ENCODE data around the gene SLC43A2.
"Not testable (repeated sequence)": the region's sequence is repeated elsewhere in the genome, so short reads cannot be mapped to it uniquely, and the experiment has no call there.

SLC43A2 gene

DNA sequence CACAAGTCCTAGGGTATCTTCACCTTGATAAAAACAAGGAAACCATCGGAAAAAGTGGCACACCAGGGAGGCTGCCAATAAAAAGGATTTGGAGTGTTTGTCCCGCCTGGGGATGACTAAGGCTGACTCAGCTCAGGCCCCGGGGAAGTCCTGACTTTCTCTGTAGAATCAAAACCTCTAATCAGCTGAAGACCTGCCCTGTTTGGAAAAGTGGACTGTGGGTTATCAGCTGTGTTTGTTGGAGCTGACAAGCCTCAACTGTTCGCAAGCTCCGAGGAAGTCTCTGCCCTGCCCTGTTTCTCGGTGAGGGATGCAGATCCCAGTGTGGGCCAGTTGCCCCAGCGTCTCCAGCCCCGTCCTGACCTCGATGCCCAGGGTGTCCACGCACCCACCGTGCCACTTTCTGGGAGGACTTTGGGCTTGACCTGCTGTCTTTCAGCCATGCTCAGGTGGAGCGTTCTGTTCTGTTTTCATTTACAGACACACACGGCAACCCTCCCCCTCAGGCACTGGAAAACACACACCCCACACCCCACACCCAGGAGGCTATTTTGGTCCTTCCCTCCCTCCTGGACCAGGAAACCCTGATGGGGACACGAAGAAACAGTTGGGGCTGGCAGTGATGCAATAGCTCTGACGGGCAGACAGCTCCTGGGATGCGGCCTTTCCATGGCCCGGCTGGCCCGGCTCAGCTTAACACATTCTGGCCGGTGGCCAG is 38.4 kb downstream of the SLC43A2 start:
- DNase-seq (ENCODE audit: low read depth in 1 of 2, low spot score in 1 of 2) = no peak

DNA sequence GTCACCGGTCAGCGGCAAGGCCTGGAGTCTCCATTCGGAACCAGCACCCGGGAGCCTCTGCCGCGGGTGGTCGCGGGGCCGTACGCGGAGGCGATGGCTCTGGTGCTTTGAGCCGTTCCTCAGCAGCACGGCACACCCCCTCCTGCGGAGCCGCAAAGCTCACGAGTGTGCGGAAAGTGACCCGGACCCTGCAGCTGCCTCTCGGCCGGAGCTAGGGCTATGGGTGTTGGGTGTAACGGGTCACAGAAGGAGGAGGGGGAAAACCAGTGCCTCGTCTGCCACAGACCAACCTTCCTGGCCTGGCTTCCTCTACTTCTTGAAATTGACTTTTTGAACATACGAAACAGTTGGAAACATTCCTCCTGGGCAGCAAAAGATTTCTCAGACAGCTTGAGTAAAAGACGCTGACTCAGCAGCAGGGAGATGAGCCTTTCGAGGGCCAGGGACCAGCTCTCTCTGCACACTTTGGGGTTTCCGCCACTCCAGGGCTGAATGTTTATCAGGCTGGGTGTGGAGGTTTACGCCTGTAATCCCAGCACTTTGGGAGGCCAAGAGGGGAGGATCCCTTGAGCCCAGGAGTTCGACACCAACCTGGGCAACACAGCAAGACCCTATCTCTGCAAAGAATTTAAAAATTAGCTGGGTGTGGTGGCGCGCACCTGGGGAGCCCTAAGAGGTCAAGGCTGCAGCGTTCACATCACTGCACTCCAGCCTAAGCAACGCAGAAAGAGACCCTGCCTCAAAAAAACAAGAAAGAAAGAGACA is 39.6 kb downstream of the SLC43A2 start:
- no peak for DNase-seq (ENCODE audit: low read depth in 1 of 2, low spot score in 1 of 2)

DNA sequence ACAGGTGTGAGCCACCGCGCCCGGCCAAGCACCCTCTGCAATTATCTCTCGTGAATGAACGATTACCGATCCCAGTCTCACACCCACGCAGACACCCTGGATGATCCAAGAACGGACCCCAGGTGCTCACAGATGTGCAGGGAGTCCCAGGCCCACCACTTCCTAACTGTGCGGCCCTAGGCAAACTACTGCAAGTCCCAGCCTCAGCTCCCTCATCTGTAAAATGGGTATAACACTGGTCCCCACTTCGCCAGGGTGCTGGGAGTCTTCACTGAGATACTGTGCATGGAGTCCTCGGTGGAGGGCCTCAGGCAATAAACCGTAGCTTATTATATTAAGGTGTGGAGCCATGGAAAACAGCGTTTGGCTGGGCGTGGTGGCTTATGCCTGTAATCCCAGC is 44.5 kb downstream of the SLC43A2 start:
- DNase-seq (ENCODE audit: low read depth in 1 of 2, low spot score in 1 of 2) = no peak

DNA sequence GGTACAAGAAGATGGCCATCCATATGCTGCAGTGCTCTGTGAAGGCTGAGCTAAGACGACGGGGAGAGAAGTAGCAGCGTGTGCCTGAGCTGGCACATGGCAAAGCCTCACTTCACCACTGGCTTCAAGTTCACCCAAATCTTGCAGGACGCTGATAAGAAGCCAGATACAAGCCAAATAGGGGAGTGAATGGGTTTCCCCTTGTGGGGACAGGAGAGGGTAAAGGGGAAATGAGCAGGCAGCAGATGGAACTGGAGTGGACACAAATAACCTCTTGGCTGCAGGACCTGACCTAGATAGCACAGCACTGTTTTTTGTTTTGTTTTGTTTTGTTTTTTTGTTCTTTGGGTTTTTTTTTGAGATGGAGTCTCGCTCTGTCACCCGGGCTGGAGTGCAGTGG is 45.1 kb downstream of the SLC43A2 start:
- no peak for DNase-seq (ENCODE audit: low read depth in 1 of 2, low spot score in 1 of 2)

DNA sequence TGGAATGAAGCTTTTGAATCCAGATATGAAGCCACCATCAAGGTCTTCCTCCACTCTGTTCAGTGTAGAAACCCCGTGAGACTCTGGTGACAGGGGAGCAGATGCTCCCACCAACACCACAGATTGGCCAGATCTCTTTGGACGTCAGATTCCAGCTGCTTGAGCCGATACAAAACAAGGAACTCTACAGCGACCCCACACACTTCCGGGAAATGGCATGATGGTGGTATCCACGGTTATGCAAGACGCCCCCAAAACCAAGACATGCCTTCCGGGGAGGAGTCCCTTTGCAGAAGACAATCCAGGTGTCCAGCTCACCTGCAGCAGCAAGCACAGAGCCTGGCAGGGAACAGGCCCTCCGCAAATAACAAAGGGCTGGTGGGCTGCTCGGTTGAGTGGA is 46.3 kb downstream of the SLC43A2 start:
- DNase-seq (ENCODE audit: low read depth in 1 of 2, low spot score in 1 of 2) = no peak

DNA sequence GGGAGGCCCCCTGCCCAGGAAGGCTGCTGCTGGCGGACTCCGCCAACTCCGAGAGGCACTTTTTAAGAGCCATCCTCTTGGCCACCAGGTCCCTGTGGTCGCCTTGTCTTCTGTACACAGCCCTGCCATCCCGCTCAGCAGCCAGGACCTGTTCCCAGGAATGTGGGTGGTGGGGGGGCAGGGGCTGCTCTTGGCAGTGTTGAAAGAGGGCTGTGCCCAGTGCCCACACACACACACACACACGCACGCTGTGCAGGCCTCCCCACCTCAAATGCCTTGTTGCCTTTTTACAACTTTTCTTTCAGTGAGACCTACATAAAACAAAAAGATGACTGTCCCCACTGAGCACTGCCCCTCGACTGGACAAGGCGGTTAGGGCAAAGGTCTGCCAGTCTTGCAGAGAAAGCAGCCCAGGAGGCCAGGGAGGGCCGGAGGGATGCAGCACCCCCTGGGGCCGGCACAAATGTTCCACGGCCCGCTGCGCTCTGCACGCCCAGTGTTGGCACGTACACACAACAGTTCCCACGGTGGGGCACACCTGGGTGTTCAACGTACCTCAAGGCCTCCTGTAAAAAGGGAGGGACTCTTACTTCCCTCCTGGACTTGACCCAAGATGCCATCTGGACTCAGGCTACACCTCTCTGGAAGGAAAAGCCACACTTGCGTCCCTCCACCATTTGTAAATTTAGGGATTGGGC is 47.5 kb downstream of the SLC43A2 start:
- no peak for DNase-seq (ENCODE audit: low read depth in 1 of 2, low spot score in 1 of 2)

DNA sequence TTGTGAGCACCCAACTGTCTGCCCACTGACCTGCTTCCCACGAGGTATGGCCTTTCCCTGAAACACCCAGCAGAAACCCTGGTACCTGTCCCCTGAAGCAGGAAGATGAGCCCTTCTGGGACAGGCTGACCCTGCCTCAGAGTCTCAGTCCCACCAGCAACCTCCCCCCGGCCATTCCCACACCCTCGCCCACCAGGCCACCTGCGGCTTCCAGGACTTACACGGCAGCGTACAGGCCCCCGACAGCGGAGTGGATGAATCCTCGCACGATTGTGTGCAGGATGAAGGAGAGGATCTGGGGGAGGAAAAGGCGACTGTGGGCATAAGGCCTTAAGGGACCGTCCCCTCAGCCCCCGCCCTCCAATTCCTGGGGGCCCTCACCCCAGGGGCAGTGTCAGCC is 50.6 kb downstream of the SLC43A2 start:
- no peak for DNase-seq (ENCODE audit: low read depth in 1 of 2, low spot score in 1 of 2)

DNA sequence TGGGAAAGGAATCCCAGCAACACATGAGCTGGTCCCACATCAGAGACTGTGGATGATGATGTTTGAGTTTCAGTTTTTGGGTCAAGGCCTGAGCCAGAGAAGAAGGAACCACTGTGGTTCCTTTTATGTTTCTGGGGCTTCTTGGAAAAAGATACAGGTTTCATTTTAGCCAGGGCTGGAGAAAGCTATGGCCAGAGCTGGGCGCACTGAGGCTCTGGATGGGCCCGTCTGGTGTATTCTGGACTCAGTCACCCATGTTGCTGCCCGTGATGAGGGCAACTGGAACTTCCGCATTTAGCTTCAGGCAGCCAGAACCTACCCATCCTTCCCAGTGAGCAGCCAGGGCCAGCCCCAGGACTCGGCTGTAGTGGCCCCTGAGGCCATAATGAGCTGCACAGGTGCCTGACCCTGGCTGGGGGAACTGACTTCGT is 51.0 kb downstream of the SLC43A2 start:
- no peak for DNase-seq (ENCODE audit: low read depth in 1 of 2, low spot score in 1 of 2)

DNA sequence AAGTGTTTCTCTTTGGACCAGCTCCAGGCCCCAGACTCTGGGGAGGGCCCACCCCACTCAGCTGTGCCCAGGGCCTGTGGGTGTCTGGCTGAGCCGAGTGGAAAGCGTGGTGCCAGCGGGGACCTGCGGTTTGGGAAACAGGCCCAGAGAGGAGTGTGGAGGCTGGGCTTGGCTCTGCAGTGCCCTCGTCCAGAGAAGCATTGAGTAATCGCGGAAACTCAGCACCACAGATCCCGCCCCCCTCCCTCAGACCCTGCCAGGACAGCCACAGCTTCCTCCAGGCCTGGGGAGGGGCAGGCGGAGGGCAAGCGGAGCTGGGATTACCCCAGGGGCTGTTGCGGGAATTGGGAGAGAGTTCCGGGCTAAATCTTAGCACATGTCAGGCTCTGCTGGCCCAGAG is 51.5 kb downstream of the SLC43A2 start:
- DNase-seq (ENCODE audit: low read depth in 1 of 2, low spot score in 1 of 2) = no peak

DNA sequence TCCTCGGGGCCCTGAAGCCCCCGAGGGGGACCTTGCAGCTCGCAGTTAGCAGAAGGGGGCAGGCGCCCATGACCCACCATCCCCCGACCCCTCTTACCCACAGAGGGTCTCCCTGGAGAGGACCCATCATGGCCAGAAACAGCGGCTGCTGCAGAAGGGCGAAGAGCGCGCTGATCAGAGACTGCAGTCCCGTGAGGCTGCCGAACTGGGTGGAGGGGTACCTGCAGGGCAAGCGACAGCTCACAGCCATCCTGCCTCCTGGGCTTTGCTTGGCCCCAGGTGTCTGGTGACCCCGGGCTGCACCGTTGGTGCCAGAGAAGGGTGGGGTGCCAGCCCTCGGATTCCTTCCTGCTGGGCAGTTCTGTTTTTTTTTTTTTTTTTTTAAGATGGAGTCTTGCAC is 52.1 kb downstream of the SLC43A2 start:
- DNase-seq (ENCODE audit: low read depth in 1 of 2, low spot score in 1 of 2) = no peak

DNA sequence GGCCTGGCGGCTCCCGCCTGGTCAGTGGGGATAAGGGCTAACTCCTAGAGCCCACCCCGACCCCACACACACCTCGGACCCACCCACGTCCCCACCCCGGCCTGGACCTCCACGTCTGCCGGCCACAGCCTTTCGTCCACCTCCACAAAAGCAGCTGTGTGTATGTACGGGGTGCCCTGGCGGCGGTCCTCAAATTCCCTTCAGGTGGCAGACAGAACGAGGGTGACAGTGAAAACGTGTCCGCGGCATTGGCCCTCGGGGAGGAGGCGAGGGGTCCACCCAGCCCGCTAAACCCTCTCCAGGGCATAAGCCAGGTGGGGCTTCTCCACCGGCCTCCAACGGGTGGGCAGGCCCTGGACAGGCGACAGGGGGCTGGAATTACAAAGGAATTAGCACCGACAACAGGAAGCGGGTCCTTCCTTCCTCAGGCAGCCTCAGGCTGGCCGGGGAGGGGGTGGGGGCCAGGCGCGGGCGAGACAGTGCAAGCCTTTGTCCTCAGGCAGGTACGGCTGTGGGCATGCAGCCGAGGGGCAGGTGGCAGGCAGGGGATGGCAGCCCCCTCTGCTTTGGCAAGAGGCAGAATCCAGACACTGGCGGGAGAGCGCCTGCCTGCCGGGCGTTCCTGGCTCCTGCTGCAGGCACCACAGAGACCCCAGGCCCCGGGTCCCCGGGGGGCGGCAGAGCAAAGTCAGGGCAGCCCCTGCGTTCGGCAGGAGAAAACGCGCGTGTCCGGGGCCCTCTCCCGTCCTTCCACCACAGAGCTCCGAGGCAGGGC is 53.8 kb downstream of the SLC43A2 start:
- DNase-seq (ENCODE audit: low read depth in 1 of 2, low spot score in 1 of 2) = no peak

DNA sequence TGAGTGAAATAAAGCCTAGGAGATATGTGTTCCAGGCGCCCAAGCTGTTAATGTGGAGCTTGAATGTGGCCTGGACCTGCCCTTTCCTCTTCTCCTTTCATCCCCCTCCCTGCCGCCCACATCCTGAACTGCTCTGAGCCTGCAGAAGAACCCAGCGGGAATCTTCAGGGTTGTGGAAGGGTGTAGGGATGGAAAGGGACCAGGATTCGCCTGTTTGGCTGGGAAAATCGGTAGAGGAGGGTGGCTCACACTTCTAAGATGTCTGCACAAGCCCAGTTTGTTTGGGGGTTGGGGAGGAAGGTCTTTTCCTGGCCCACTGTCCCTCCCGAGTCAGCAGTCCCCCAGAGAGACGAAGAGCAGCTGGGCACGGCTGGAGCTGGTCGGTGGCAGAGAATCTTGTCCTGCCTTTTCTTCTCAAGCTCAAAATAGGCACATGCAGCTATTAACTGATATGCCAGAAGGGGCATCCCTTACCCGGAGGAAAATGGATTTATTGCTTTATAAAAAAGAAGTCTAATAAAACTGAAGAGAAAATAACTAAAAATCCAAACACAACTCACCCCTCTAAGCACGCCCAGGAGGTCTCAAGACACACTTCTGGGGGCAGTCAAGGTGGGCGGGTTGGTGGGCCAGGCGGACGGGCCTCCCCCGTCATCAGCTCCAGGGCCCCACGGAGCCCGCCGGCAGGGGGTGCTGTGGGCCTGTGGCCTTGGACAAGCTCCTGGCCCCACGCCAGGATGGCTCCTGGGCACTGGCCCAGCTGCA is 54.5 kb downstream of the SLC43A2 start:
- peak; percentile 17 to 45 for DNase-seq (ENCODE audit: low read depth in 1 of 2, low spot score in 1 of 2)

DNA sequence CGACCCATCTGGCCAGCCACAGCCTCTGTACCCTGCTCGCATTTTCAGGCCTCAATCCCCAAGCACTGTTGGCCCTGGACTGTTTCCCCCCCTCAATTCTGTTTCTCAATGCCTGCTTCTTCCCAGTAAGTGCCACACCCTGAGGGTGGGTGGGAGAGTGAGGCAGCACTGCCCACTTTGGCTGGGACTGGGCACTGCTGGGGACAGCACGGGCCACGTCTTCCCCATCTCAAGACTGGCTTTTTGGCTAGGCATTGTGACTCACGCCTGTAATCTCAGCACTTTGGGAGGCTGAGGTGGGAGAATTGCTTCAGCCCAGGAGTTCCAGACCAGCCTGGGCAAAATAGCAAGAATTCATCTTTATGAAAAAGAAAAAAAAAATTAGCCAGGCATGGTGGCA is 56.0 kb downstream of the SLC43A2 start:
- not testable (repeated sequence) for DNase-seq (ENCODE audit: low read depth in 1 of 2, low spot score in 1 of 2)

DNA sequence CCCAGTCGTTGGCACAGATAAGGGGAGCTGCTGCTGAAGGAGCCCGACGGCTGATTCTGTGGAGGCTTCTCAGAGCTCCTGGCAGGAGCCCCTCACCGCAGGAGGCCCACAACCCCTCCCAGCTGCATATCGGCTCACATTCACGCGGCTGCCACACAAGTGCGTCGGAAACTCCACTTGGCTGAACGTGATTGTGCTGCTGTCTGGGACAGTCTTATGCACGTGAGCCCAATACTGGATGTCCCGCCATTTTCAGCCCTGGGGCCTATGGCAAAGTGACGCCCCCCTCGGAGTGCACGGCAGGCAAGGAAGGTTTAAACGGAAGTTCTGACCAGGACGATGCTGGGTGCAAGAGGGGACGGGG is 57.3 kb downstream of the SLC43A2 start:
- DNase-seq (ENCODE audit: low read depth in 1 of 2, low spot score in 1 of 2) = no peak

DNA sequence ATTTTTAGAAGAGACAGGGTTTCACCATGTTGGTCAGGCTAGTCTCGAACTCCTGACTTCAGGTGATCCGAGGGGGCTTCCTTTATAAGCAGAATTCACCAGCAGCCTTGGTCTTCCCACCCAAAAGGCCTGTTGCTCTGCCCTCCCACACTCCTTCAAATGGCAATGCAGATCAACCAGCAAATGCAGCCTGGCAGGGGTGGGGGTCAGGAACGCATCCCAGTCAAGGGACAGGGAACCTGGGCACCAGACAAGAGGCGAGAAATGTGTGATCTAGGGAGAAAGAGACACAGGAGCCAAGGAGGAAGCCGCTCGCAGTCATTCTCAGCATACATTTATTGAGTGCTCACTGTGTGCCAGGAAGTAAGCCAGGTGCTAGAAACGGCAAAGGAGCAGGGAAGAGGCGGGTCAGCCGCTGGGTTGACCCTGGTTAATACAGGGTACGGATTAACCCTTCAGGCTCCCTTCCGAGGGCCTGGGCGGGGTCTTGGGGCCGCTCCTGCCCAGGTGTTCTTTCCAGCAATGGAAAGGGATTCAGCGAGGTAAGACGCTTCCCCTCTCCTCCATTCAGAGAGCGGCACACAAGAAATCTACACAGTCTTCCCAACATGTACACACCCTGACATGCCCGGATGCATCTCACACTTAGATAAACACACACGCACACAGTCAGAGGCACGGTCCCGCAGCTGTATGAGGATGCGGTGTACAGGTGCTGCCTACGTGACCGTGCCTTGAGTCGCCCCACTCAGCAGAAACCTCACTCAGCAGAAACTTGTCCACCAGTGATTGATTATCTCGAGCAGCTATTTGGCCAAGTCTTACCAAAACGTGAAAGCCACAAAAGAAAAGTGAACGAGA is 59.5 kb downstream of the SLC43A2 start:
- no peak for DNase-seq (ENCODE audit: low read depth in 1 of 2, low spot score in 1 of 2)

DNA sequence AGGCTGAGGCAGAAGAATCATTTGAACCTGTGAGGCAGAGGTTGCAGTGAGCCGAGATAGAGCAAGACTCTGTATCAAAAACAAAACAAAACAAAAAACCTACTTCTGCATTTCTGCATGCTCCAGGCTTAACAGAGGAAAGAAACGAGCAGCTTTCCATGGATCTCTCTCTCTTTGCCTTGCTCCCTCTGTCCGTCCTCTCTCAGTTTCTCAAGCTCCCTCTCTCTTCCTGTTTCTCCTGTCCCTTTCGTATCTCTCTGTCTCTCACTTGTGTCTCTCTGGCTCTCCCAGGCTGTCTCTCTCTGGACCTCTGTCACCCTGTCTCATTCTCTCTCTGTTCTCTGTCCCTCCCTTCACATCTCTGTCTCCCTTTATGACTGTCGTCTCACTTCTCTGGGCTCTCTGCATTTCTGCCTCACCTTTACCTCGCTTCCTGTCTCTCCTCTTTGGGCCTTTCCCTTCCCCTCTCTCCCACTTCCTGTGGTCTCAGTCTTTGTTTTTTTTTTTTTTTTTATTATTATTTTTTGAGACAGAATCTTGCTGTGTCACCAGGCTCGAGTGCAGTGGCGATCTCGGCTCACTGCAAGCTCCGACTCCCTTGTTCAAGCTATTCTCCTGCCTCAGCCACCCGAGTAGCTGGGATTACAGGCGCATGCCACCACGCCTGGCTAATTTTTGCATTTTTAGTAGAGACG is 62.0 kb downstream of the SLC43A2 start:
- DNase-seq (ENCODE audit: low read depth in 1 of 2, low spot score in 1 of 2) = no peak

DNA sequence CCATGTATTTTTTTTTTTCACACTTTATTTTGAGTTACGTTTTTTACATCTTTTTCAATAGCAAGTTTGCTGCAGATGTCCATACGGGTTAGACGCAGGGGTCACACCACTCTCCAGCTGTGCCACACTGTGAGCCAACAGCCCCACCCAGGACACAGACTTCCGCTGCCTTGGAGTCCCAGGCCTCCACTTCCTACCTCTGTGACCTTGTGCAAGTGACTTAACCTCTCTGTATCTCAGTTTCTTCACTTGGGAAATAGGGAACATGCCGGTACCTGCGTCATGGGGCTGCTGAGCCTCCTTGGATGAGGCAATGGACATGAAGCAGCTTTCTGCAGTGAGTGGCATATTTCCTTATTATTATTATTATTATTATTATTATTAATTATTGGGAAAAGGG is 62.8 kb downstream of the SLC43A2 start:
- DNase-seq (ENCODE audit: low read depth in 1 of 2, low spot score in 1 of 2) = no peak

DNA sequence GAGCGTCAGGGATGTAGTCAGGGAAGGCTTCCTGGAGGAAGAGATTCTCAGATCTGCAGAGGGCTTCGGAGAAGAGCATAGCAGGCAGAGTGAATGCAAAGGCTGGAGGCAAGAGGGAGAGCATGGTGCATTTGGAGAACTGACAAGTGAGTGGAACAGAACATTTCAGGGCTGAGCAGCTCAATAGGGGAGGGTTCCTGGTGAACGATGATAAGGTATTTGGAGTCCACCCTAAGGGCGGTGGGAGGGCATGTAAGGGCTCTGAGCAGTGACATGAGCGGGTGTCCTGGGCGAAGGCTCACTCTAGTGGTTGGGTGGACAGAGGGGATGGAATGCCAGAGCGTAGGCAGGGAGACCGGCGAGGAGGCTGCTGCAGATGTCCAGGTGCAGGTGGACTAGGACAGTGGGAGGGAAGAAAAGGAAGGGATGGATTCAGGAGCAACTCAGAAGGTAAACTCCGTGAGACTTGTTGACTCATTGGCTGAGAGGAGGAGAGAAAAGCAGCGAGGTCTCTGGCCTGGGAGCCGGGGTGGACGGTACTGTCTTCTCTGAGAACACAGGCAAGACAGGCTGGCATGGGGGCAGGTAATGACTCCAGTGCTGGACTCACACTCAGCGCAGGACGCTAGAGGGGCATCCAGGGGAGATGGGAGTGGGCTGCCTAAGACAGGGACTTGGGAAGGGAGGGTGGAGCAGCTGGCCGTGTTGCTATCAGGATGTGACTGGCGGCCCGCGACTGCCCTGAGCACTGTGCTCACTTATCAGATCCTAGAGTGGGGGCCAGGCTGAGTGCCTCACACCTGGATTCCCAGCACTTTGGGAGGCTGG is 64.6 kb downstream of the SLC43A2 start:
- no peak for DNase-seq (ENCODE audit: low read depth in 1 of 2, low spot score in 1 of 2)

Data from activated T-helper 1 cell treated with anti-CD3 and anti-CD28 coated beads, Interleukin-2, amount 50 U/mL, for 16 hours (primary cell).